ENCODE data around the gene GATD1. TPM values are rescaled to one million over a fixed set of nuclear protein-coding genes. Genes with fewer than 3 reads are reported as not detected.
A peak's percentile ranks its signal among the peaks of the same experiment; 100 is the strongest.

The GATD1 gene
- total RNA-seq, 1 experiment from 2014 or later = 67.7 TPM

GRCh38 chr11:771617-772204 is 5.6 kb downstream of the GATD1 start:
- ChIA-PET CTCF (no interaction called here), POLR2A (interaction anchor here (1.0 kb wide), 1 partner anchor 13 kb away, joined by 3 read pairs; no protein-coding TSS in a partner anchor)
- Mint-ChIP-seq H3K9me3 (ENCODE audit: unreplicated experiment) (no peaks in the 10 kb centered on the region), H3K36me3 (ENCODE audit: insufficient read depth, unreplicated experiment) (peaks cover 73% of the 10 kb centered on the region), H3K27me3 (ENCODE audit: insufficient read depth, unreplicated experiment) (no peaks in the 10 kb centered on the region), H3K4me1 (ENCODE audit: insufficient read depth, unreplicated experiment) (peaks cover 11% of the 10 kb centered on the region), H3K4me3 (ENCODE audit: unreplicated experiment) (no peak overlapping the region), H3K27ac (ENCODE audit: low read depth, unreplicated experiment) (no peak overlapping the region)
- BruUV-seq (replicated peaks) = no TSS peak
- TF ChIP-seq CTCF (IDR thresholded peaks at IDR 0.05; ENCODE audit: unreplicated experiment) = no peak
- intact Hi-C loops (cut with micrococcal nuclease) = no loop called here
- DNase-seq (ENCODE audit: unreplicated experiment) = no peak

GRCh38 chr11:770642-771616 is 6.4 kb downstream of the GATD1 start:
- no peak overlapping the region for H3K4me3 Mint-ChIP-seq (ENCODE audit: unreplicated experiment)
- no peaks in the 10 kb centered on the region for H3K9me3 Mint-ChIP-seq (ENCODE audit: unreplicated experiment)
- peaks cover 74% of the 10 kb centered on the region for H3K36me3 Mint-ChIP-seq (ENCODE audit: insufficient read depth, unreplicated experiment)
- DNase-seq (ENCODE audit: unreplicated experiment) = no peak
- TF ChIP-seq CTCF (IDR thresholded peaks at IDR 0.05; ENCODE audit: unreplicated experiment) = no peak
- POLR2A ChIA-PET = interaction anchor here (0.6 to 1.0 kb wide), 3 partner anchors 14 to 42 kb away, joined by 3 read pairs; partner anchors contain the start of gene RPLP2
- H3K27me3 Mint-ChIP-seq (ENCODE audit: insufficient read depth, unreplicated experiment) = no peaks in the 10 kb centered on the region
- CTCF ChIA-PET = no interaction called here
- intact Hi-C loops (cut with micrococcal nuclease) = no loop called here
- no TSS peak for BruUV-seq (replicated peaks)
- H3K27ac Mint-ChIP-seq (ENCODE audit: low read depth, unreplicated experiment) = no peak overlapping the region
- H3K4me1 Mint-ChIP-seq (ENCODE audit: insufficient read depth, unreplicated experiment) = peaks cover 11% of the 10 kb centered on the region

DNA sequence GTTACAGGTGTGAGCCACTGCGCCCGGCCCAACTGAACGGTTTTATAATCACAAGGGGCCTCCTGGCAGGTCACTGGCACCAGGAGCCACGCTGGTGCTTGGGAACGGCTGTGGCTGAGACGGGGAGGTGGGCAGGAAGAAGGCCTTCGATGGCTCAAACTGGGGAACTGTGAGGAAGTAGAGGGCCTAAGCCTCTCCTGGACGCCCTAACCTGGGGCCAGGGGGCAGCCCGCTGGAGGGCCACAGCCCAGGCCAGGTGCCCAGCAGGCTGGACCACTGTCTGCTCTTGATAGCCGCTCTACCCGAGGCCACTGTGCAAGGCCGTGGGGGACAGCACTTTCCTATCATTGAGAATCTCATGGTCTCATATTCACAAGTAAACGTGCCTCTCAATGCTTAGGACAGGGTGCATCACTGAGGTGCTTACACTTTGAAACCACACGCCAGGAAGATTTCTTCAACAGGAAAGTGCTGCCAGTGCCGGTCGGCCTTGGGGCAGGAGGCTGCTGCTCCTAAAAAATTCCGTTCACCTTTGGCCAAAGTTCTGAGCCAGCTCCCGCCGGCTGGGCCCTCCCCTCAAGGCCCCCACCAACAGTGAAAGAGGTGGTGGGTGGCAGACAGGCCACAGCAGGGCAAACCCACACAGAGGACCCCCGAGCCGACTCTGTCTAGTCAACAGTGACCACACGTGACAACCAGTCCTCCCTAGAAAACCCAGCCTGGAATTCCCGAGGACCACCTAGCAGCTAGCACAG is 7.2 kb downstream of the GATD1 start:
- TF ChIP-seq CTCF (IDR thresholded peaks at IDR 0.05; ENCODE audit: unreplicated experiment) = no peak
- intact Hi-C loops (cut with micrococcal nuclease) = no loop called here
- Mint-ChIP-seq H3K27ac (ENCODE audit: low read depth, unreplicated experiment) (no peak overlapping the region), H3K9me3 (ENCODE audit: unreplicated experiment) (no peaks in the 10 kb centered on the region), H3K4me3 (ENCODE audit: unreplicated experiment) (no peak overlapping the region), H3K4me1 (ENCODE audit: insufficient read depth, unreplicated experiment) (peaks cover 3% of the 10 kb centered on the region), H3K27me3 (ENCODE audit: insufficient read depth, unreplicated experiment) (no peaks in the 10 kb centered on the region), H3K36me3 (ENCODE audit: insufficient read depth, unreplicated experiment) (peaks cover 76% of the 10 kb centered on the region)
- TSS peak; percentile 14 for BruUV-seq (replicated peaks)
- CTCF ChIA-PET = interaction anchor here (0.7 kb wide), 1 partner anchor 31 kb away, joined by 3 read pairs; no protein-coding TSS in a partner anchor
- DNase-seq (ENCODE audit: unreplicated experiment) = no peak
- POLR2A ChIA-PET = no interaction called here

GRCh38 chr11:767238-767637 is 10.0 kb downstream of the GATD1 start:
- no peaks in the 10 kb centered on the region for H3K27me3 Mint-ChIP-seq (ENCODE audit: insufficient read depth, unreplicated experiment)
- no peak for DNase-seq (ENCODE audit: unreplicated experiment)
- intact Hi-C loops (cut with micrococcal nuclease) = no loop called here
- peaks cover 14% of the 10 kb centered on the region for H3K4me1 Mint-ChIP-seq (ENCODE audit: insufficient read depth, unreplicated experiment)
- CTCF ChIA-PET = interaction anchor here (1.0 kb wide), 1 partner anchor 12 kb away, joined by 3 read pairs; no protein-coding TSS in a partner anchor
- TSS peak; percentile 15 for BruUV-seq (replicated peaks)
- no peaks in the 10 kb centered on the region for H3K9me3 Mint-ChIP-seq (ENCODE audit: unreplicated experiment)
- POLR2A ChIA-PET = no interaction called here
- H3K27ac Mint-ChIP-seq (ENCODE audit: low read depth, unreplicated experiment) = no peak overlapping the region
- H3K4me3 Mint-ChIP-seq (ENCODE audit: unreplicated experiment) = no peak overlapping the region
- no peak for TF ChIP-seq CTCF (IDR thresholded peaks at IDR 0.05; ENCODE audit: unreplicated experiment)
- H3K36me3 Mint-ChIP-seq (ENCODE audit: insufficient read depth, unreplicated experiment) = peaks cover 83% of the 10 kb centered on the region
